Right lobe of liver (tissue), 4 donors: ENCODE measurements around the gene SYNDIG1L.

ENCODE experiments used
- CTCF ChIP-seq, 4 donors: fragments of 200-600 bp in 3 of 4; fragments of 450-650 bp in 1 of 4; IDR thresholded peaks; one replicate each; pipeline versions ENCODE4 v1.5.1 to v1.8.0; 2016 to 2022; ENCODE audit warnings: antibody characterized with exemption in 4 of 4, mild to moderate bottlenecking in 2 of 4
- POLR2A ChIP-seq: fragments of 450-650 bp; IDR thresholded peaks from one replicate; pipeline ENCODE4 v1.6.1; 2017; ENCODE audit warnings: antibody characterized with exemption, mild to moderate bottlenecking
- donor health status: DM: no; HTN: no; CAD: no.
- donor health status: DM: no; HTN: no; CAD: no.
- donor health status: DM: no; HTN: yes; CAD: no.

- TF ChIP-seq POLR2A (no peak), CTCF (IDR thresholded peaks at IDR 0.05) (no peak)
Observed at GRCh38 chr14:74400031-74400685, 25.9 kb downstream of the SYNDIG1L start.
